HepG2 (cell line): ENCODE data around the gene MMP17. TPM values are rescaled to one million over a fixed set of nuclear protein-coding genes. Genes with fewer than 3 reads are reported as not detected.

Source experiments
- CHD4 ChIP-seq: fragments of 200-600 bp; sonication (generic); IDR thresholded peaks from 2 replicates; pipeline ENCODE4 v1.7.0; 2017; ENCODE audit warnings: mild to moderate bottlenecking, low read length, borderline replicate concordance
- DMTF1 ChIP-seq: sonication (generic); formaldehyde crosslinking; IDR thresholded peaks from 2 replicates; pipeline ENCODE4 v1.4.0; 2020; ENCODE audit warnings: mild to moderate bottlenecking, missing genetic modification reagents
- HES4 ChIP-seq: sonication (generic); formaldehyde crosslinking; IDR thresholded peaks from 2 replicates; pipeline ENCODE4 v1.9.0; 2021; ENCODE audit warnings: mild to moderate bottlenecking, missing genetic modification reagents, borderline replicate concordance
- HINFP ChIP-seq: sonication (generic); formaldehyde crosslinking; IDR thresholded peaks from 2 replicates; pipeline ENCODE4 v1.4.0; 2020; ENCODE audit warnings: low read depth, mild to moderate bottlenecking, missing genetic modification reagents
- KAT8 ChIP-seq: IDR thresholded peaks from 2 replicates; pipeline ENCODE4 v1.6.1; 2016; ENCODE audit warnings: missing genetic modification reagents, missing compliant biosample characterization
- MTF1 ChIP-seq: sonication (generic); formaldehyde crosslinking; IDR thresholded peaks from 2 replicates; pipeline ENCODE4 v1.5.0; 2020; ENCODE audit warnings: missing genetic modification reagents
- MXD1 ChIP-seq: sonication (generic); formaldehyde crosslinking; IDR thresholded peaks from 2 replicates; pipeline ENCODE4 v1.4.0; 2020; ENCODE audit warnings: mild to moderate bottlenecking, missing genetic modification reagents
- NPAS2 ChIP-seq: sonication (generic); formaldehyde crosslinking; IDR thresholded peaks from 2 replicates; pipeline ENCODE4 v1.8.0; 2022; ENCODE audit warnings: mild to moderate bottlenecking, missing genetic modification reagents, borderline replicate concordance
- NR2C2 ChIP-seq: sonication (generic); formaldehyde crosslinking; IDR thresholded peaks from 2 replicates; pipeline ENCODE4 v1.4.0; 2020; ENCODE audit warnings: missing genetic modification reagents, mild to moderate bottlenecking, moderate library complexity, borderline replicate concordance
- PCBP2 ChIP-seq: fragments of 200-400 bp; formaldehyde crosslinking; optimal IDR thresholded peaks from 2 replicates; pipeline ENCODE3; 2018; ENCODE audit warnings: low read length, low read depth; ENCODE audit not compliant: poor library complexity, severe bottlenecking
- PITX1 ChIP-seq: sonication (generic); formaldehyde crosslinking; IDR thresholded peaks from 2 replicates; pipeline ENCODE4 v1.5.1; 2020; ENCODE audit warnings: mild to moderate bottlenecking, missing genetic modification reagents
- RFXANK ChIP-seq: IDR thresholded peaks from 2 replicates; pipeline ENCODE4 v1.6.1; 2016
- TBL1XR1 ChIP-seq: fragments of 150-350 bp; IDR thresholded peaks from 2 replicates; pipeline ENCODE4 v1.6.1; 2014; ENCODE audit warnings: borderline replicate concordance, low read length; ENCODE audit not compliant: partially characterized antibody
- TEF ChIP-seq: sonication (generic); formaldehyde crosslinking; IDR thresholded peaks from 2 replicates; pipeline ENCODE4 v1.5.0; 2020; ENCODE audit warnings: missing genetic modification reagents
- ZBTB1 ChIP-seq: sonication (generic); formaldehyde crosslinking; IDR thresholded peaks from 2 replicates; pipeline ENCODE4 v1.4.0; 2020; ENCODE audit warnings: missing genetic modification reagents, borderline replicate concordance
- ZFP41 ChIP-seq: sonication (generic); formaldehyde crosslinking; IDR thresholded peaks from 2 replicates; pipeline ENCODE4 v1.4.0; 2020; ENCODE audit warnings: mild to moderate bottlenecking, missing genetic modification reagents, borderline replicate concordance
- ZNF12 ChIP-seq: sonication (generic); formaldehyde crosslinking; IDR thresholded peaks from 2 replicates; pipeline ENCODE4 v1.5.0; 2020; ENCODE audit warnings: missing genetic modification reagents
- ZNF512 ChIP-seq: sonication (generic); formaldehyde crosslinking; IDR thresholded peaks from 2 replicates; pipeline ENCODE4 v1.4.0; 2020; ENCODE audit warnings: mild to moderate bottlenecking, missing genetic modification reagents
- ZNF567 ChIP-seq: sonication (generic); formaldehyde crosslinking; IDR thresholded peaks from 2 replicates; pipeline ENCODE4 v1.8.1; 2023; ENCODE audit warnings: mild to moderate bottlenecking, missing genetic modification reagents, borderline replicate concordance
- ZNF749 ChIP-seq: sonication (generic); formaldehyde crosslinking; IDR thresholded peaks from 2 replicates; pipeline ENCODE4 v1.8.0; 2022; ENCODE audit warnings: mild to moderate bottlenecking, missing genetic modification reagents, moderate library complexity, borderline replicate concordance
- ZNF766 ChIP-seq: sonication (generic); formaldehyde crosslinking; IDR thresholded peaks from 2 replicates; pipeline ENCODE4 v1.5.0; 2020; ENCODE audit warnings: missing genetic modification reagents, borderline replicate concordance
- ZXDC ChIP-seq: sonication (generic); formaldehyde crosslinking; IDR thresholded peaks from 2 replicates; pipeline ENCODE4 v1.5.0; 2020; ENCODE audit warnings: mild to moderate bottlenecking, missing genetic modification reagents
- polyA plus RNA-seq, 8 experiments: library from polyadenylated mRNA; depleted of rRNA in 3 of 8; stranded (reverse) in 7 of 8; unstranded in 1 of 8; fragments of >200 nt; fragmentation: Illumina TruSeq in 4 of 8; extraction: Trizol in 4 of 8; gene quantifications; 2 replicates each; pipeline versions ENCODE4 v1.2.1 to v1.2.3, GENCODE V29; 2011 to 2016; ENCODE audit warnings: low read depth in 4 of 8, missing spikeins in 1 of 8, mixed read lengths in 1 of 8; ENCODE audit not compliant: insufficient read depth in 1 of 8
- total RNA-seq, 5 experiments: library from RNA; depleted of rRNA; stranded (reverse); fragments of >200 nt; fragmentation: Illumina TruSeq; extraction: Trizol; gene quantifications; 2 replicates each; pipeline ENCODE4 v1.2.3, GENCODE V29; 2016; ENCODE audit warnings: low read depth in 1 of 5

Gene MMP17
- total and polyA plus RNA-seq, 2 of the 13 experiments (the other 11 are each of a cell fraction or from before 2014, with no cell fraction given), result 0.55 to 0.80 TPM

- TF ChIP-seq DMTF1 (CRISPR knock-in tag) (no peak), ZNF766 (CRISPR knock-in tag) (no peak), ZXDC (CRISPR knock-in tag) (no peak), NPAS2 (CRISPR knock-in tag) (no peak), PCBP2 (no peak), KAT8 (peak; percentile 31; the same call in 1 of the 2 replicates), CHD4 (no peak), ZNF749 (no peak), ZFP41 (CRISPR knock-in tag) (no peak), TEF (CRISPR knock-in tag) (no peak), NR2C2 (CRISPR knock-in tag) (peak; percentile 91), HES4 (no peak), ZBTB1 (no peak), MXD1 (CRISPR knock-in tag) (peak; percentile 61; the same call in 1 of the 2 replicates), HINFP (CRISPR knock-in tag) (no peak), ZNF512 (CRISPR knock-in tag) (no peak), ZNF567 (CRISPR knock-in tag) (no peak), RFXANK (no peak), TBL1XR1 (peak; percentile 44), MTF1 (no peak), PITX1 (peak; percentile 65), ZNF12 (no peak)
These were observed 33.9 kb downstream of the MMP17 start (continued) for GRCh38 chr12:131862084-131862441.
